Skeletal muscle tissue (tissue), 4 donors: ENCODE results near the gene MON1A. TPM values are rescaled to one million over a fixed set of nuclear protein-coding genes. Genes with fewer than 3 reads are reported as not detected.
"Not testable (repeated sequence)": the region's sequence is repeated elsewhere in the genome, so short reads cannot be mapped to it uniquely, and the experiment has no call there.

Source experiments
- H3K27ac ChIP-seq: one replicate; pipeline ENCODE4 v1.7.0; 2013; ENCODE audit warnings: mild to moderate bottlenecking, low read depth, low read length, inconsistent platforms
- H3K27me3 ChIP-seq, 3 donors: one replicate each; pipeline ENCODE4 v1.7.0; 2013; ENCODE audit warnings: low read length in 3 of 3; ENCODE audit not compliant: control insufficient read depth in 3 of 3, insufficient read depth in 3 of 3
- H3K36me3 ChIP-seq, 3 donors: one replicate each; pipeline ENCODE4 v1.7.0; 2013; ENCODE audit warnings: low read length in 3 of 3; ENCODE audit not compliant: control insufficient read depth in 3 of 3, insufficient read depth in 3 of 3
- H3K4me1 ChIP-seq, 3 donors: one replicate each; pipeline ENCODE4 v1.7.0; 2013; ENCODE audit warnings: low read length in 3 of 3, mild to moderate bottlenecking in 3 of 3; ENCODE audit not compliant: control insufficient read depth in 3 of 3, insufficient read depth in 3 of 3
- H3K4me3 ChIP-seq, 3 donors: one replicate each; pipeline ENCODE4 v1.7.0; 2013; ENCODE audit warnings: low read length in 3 of 3
- H3K9ac ChIP-seq, 3 donors: one replicate each; pipeline ENCODE4 v1.7.0; 2013; ENCODE audit warnings: low read length in 3 of 3, mild to moderate bottlenecking in 3 of 3, moderate library complexity in 2 of 3, low read depth in 1 of 3
- H3K9me3 ChIP-seq, 3 donors: one replicate each; pipeline ENCODE4 v1.7.0; 2013; ENCODE audit warnings: low read length in 3 of 3; ENCODE audit not compliant: control insufficient read depth in 3 of 3
- total RNA-seq: library from RNA; depleted of rRNA; stranded (reverse); fragments of >200 nt; gene quantifications from one replicate; pipeline ENCODE4 v1.2.3, GENCODE V29; 2014
- donor health status: Osteomylitis.

The MON1A gene
- total RNA-seq, 1 donor from 2014 or later = 5.7 TPM

GRCh38 chr3:49925485-49925884 lies 4.1 kb downstream of the MON1A start:
- H3K4me3 ChIP-seq = no peak overlapping the region
- H3K9ac ChIP-seq = no peak overlapping the region
- no peaks in the 10 kb centered on the region for H3K27me3 ChIP-seq
- peaks cover 8 to 28% (median 12%) of the 10 kb centered on the region in 3 donors for H3K4me1 ChIP-seq
- no peak overlapping the region for H3K27ac ChIP-seq
- H3K9me3 ChIP-seq = no peaks in the 10 kb centered on the region
- H3K36me3 ChIP-seq = peaks cover 0 to 5% (median 0%) of the 10 kb centered on the region in 3 donors

- Histone ChIP-seq H3K9ac (no peak overlapping the region), H3K4me1 (peaks cover 5 to 21% (median 8%) of the 10 kb centered on the region in 3 donors), H3K9me3 (no peaks in the 10 kb centered on the region), H3K27ac (no peak overlapping the region), H3K4me3 (no peak overlapping the region), H3K27me3 (no peaks in the 10 kb centered on the region), H3K36me3 (peaks cover 0 to 5% (median 0%) of the 10 kb centered on the region in 3 donors)
Measured at GRCh38 chr3:49924683-49925082, 4.9 kb downstream of the MON1A start.

GRCh38 chr3:49917806-49918590 lies 11.6 kb downstream of the MON1A start:
- not testable (repeated sequence) for H3K4me1 ChIP-seq, H3K9ac ChIP-seq, H3K36me3 ChIP-seq, H3K9me3 ChIP-seq, H3K4me3 ChIP-seq, H3K27ac ChIP-seq, H3K27me3 ChIP-seq

GRCh38 chr3:49916686-49917085 lies 12.9 kb downstream of the MON1A start:
- Histone ChIP-seq H3K9me3 (no peaks in the 10 kb centered on the region), H3K9ac (no peak overlapping the region), H3K36me3 (peaks cover 8 to 12% (median 10%) of the 10 kb centered on the region in 3 donors), H3K4me1 (peaks cover 0 to 19% (median 4%) of the 10 kb centered on the region in 3 donors), H3K27ac (no peak overlapping the region), H3K4me3 (no peak overlapping the region), H3K27me3 (no peaks in the 10 kb centered on the region)

- Histone ChIP-seq H3K36me3 (peaks cover 19 to 26% (median 23%) of the 10 kb centered on the region in 3 donors), H3K9me3 (no peaks in the 10 kb centered on the region), H3K4me3 (no peak overlapping the region), H3K27ac (no peak overlapping the region), H3K9ac (peak overlapping the region in 1 of 3 donors; percentile 57), H3K4me1 (peaks cover 0 to 19% (median 4%) of the 10 kb centered on the region in 3 donors), H3K27me3 (no peaks in the 10 kb centered on the region)
Measured at GRCh38 chr3:49914906-49915305, 14.7 kb downstream of the MON1A start.

GRCh38 chr3:49912881-49913281 lies 16.7 kb downstream of the MON1A start:
- Histone ChIP-seq H3K9me3 (no peaks in the 10 kb centered on the region), H3K9ac (no peak overlapping the region), H3K4me3 (no peak overlapping the region), H3K4me1 (peaks cover 0 to 19% (median 4%) of the 10 kb centered on the region in 3 donors), H3K36me3 (peaks cover 25 to 43% (median 33%) of the 10 kb centered on the region in 3 donors), H3K27ac (no peak overlapping the region), H3K27me3 (no peaks in the 10 kb centered on the region)

GRCh38 chr3:49911611-49912010 lies 18.0 kb downstream of the MON1A start:
- Histone ChIP-seq H3K27me3 (no peaks in the 10 kb centered on the region), H3K27ac (no peak overlapping the region), H3K4me3 (no peak overlapping the region), H3K9me3 (no peaks in the 10 kb centered on the region), H3K9ac (no peak overlapping the region), H3K4me1 (peaks cover 0 to 15% (median 4%) of the 10 kb centered on the region in 3 donors), H3K36me3 (peaks cover 25 to 42% (median 33%) of the 10 kb centered on the region in 3 donors)

GRCh38 chr3:49911124-49911420 lies 18.5 kb downstream of the MON1A start:
- Histone ChIP-seq H3K4me3 (no peak overlapping the region), H3K36me3 (peaks cover 25 to 42% (median 33%) of the 10 kb centered on the region in 3 donors)

GRCh38 chr3:49910409-49911123 lies 19.0 kb downstream of the MON1A start:
- Histone ChIP-seq H3K9me3 (no peaks in the 10 kb centered on the region), H3K27me3 (no peaks in the 10 kb centered on the region), H3K27ac (no peak overlapping the region), H3K4me3 (no peak overlapping the region), H3K36me3 (peaks cover 24 to 42% (median 33%) of the 10 kb centered on the region in 3 donors), H3K9ac (no peak overlapping the region), H3K4me1 (peaks cover 9 to 24% (median 10%) of the 10 kb centered on the region in 3 donors)

More at GRCh38 chr3:49911124-49911420, 18.5 kb downstream of the MON1A start:
- no peak overlapping the region for H3K9ac ChIP-seq
- no peaks in the 10 kb centered on the region for H3K27me3 ChIP-seq
- H3K9me3 ChIP-seq = no peaks in the 10 kb centered on the region
- peaks cover 4 to 19% (median 6%) of the 10 kb centered on the region in 3 donors for H3K4me1 ChIP-seq
- no peak overlapping the region for H3K27ac ChIP-seq
